SJCRH30 (cell line): Measurements from ENCODE around the gene PLCD1. TPM values are rescaled to one million over a fixed set of nuclear protein-coding genes. Genes with fewer than 3 reads are reported as not detected.
A peak's percentile ranks its signal among the peaks of the same experiment; 100 is the strongest.
"Not testable (repeated sequence)": the region's sequence is repeated elsewhere in the genome, so short reads cannot be mapped to it uniquely, and the experiment has no call there.

ENCODE experiments used
- DNase-seq, 2 experiments: peaks; one replicate each; pipeline ENCODE4 v3.0.0-alpha.2; 2015 to 2020
- H3K27ac ChIP-seq: fragments of 250-450 bp; sonication (Bioruptor Pico); 2 replicates; pipeline ENCODE4 v1.5.1; 2020; ENCODE audit warnings: mild to moderate bottlenecking, moderate library complexity
- H3K27me3 ChIP-seq: fragments of 250-450 bp; sonication (Bioruptor Pico); 2 replicates; pipeline ENCODE4 v1.5.1; 2020; ENCODE audit warnings: mild to moderate bottlenecking, moderate library complexity
- H3K36me3 ChIP-seq: fragments of 250-450 bp; sonication (Bioruptor Pico); 2 replicates; pipeline ENCODE4 v1.5.1; 2020; ENCODE audit warnings: mild to moderate bottlenecking, moderate library complexity
- H3K4me1 ChIP-seq: fragments of 250-450 bp; sonication (Bioruptor Pico); 2 replicates; pipeline ENCODE4 v1.5.1; 2020; ENCODE audit warnings: mild to moderate bottlenecking, moderate library complexity
- H3K4me3 ChIP-seq: fragments of 250-450 bp; sonication (Bioruptor Pico); 2 replicates; pipeline ENCODE4 v1.5.1; 2020; ENCODE audit warnings: mild to moderate bottlenecking, moderate library complexity
- H3K9me3 ChIP-seq: fragments of 250-450 bp; sonication (Bioruptor Pico); replicated peaks from 2 replicates; pipeline ENCODE4 v1.5.1; 2020; ENCODE audit warnings: mild to moderate bottlenecking, moderate library complexity
- total RNA-seq: library from RNA; depleted of rRNA; stranded (reverse); fragments of >200 nt; shearing (Covaris generic); gene quantifications from 2 replicates; pipeline ENCODE4 v1.2.3, GENCODE V29; 2014

Gene PLCD1
- total RNA-seq, 1 experiment from 2014 or later: 1.3 TPM

DNA sequence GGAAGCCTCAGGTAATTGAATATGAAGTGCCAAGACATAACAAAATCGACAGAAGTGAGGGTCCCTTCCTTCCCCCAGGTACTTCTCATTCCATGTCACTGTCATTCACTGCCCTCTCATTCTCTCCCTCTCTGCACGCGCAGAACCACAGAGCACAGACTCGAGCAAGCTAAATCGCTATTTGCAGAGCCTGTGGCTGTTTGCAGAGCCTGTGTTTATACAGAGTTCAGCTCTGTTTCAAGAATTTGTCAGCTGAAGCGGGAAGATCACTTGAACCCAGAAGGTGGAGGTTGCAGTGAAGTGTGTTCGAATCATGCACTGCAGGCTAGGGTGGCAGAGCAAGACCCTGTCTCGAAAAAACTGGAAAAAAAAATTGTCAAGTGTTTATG, 36.4 kb downstream of the PLCD1 start:
- Histone ChIP-seq H3K27ac (no peak overlapping the region), H3K4me3 (no peak overlapping the region), H3K36me3 (no peaks in the 10 kb centered on the region), H3K4me1 (peaks cover 3% of the 10 kb centered on the region; the same call in 1 of the 2 replicates), H3K27me3 (no peaks in the 10 kb centered on the region), H3K9me3 (no peaks in the 10 kb centered on the region)
- DNase-seq: no peak

GRCh38 chr3:37992271-37993066, 37.0 kb downstream of the PLCD1 start:
- Histone ChIP-seq H3K27me3 (no peaks in the 10 kb centered on the region), H3K4me3 (no peak overlapping the region), H3K4me1 (peaks cover 3% of the 10 kb centered on the region; the same call in 1 of the 2 replicates), H3K36me3 (no peaks in the 10 kb centered on the region), H3K27ac (no peak overlapping the region), H3K9me3 (no peaks in the 10 kb centered on the region)
- DNase-seq: no peak

- Histone ChIP-seq H3K27ac (no peak overlapping the region), H3K4me3 (no peak overlapping the region), H3K9me3 (no peaks in the 10 kb centered on the region), H3K4me1 (peaks cover 3% of the 10 kb centered on the region; the same call in 1 of the 2 replicates), H3K27me3 (no peaks in the 10 kb centered on the region), H3K36me3 (no peaks in the 10 kb centered on the region)
- no peak for DNase-seq
These were observed 37.6 kb downstream of the PLCD1 start for GRCh38 chr3:37991823-37992222.

DNA sequence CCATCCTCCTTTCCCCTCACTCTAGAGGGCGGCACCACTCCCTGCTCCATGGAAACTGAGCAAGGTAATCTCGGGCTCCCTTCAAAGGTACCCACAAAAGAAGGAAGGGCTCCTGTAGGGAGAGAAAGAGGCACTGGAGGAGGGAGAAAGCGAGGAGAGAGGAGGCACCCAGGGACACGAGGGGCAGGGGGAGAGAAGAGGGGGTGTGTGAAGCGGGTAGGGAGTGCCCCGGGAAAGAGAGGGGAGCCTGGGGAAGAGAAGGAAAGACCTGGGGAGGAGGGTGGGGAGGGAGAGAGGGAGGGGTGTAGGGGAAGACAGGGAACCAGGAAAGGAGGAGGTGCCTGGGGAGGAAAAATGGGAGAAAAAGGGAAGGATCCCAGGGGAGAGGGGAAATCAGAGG, 38.3 kb downstream of the PLCD1 start:
- Histone ChIP-seq H3K9me3 (no peaks in the 10 kb centered on the region), H3K4me1 (peaks cover 3% of the 10 kb centered on the region; the same call in 1 of the 2 replicates), H3K27ac (no peak overlapping the region), H3K4me3 (no peak overlapping the region), H3K27me3 (no peaks in the 10 kb centered on the region), H3K36me3 (no peaks in the 10 kb centered on the region)
- no peak for DNase-seq

DNA sequence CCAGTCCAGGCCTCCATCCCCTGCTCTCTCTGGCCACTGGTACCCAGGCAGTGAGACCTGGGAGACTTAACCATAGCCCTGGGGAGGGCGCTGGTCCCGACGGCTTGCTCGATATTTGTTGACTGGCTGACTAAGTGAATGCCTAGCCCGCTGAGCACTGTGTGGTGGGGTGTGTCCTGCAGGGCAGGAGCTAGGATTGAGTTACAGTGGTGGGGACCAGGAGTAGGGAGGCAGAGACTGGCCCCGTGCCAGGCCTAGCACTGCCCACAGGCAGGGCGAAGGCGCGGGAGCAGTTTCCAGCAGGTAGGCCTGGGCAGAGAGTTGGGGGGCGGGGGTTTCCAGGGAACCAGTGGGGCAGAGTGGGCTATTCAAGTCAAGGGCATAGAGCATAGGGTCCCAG, 38.9 kb downstream of the PLCD1 start, which contains the start of gene VILL:
VILL (plus strand) TSS at position 260 of the 400 bp plus-strand sequence. CDS start 2,887 bp downstream, outside the sequence.
- Histone ChIP-seq H3K27me3 (no peaks in the 10 kb centered on the region), H3K27ac (no peak within 1 kb of the TSS), H3K36me3 (no peaks in the 10 kb centered on the region), H3K9me3 (no peaks in the 10 kb centered on the region), H3K4me1 (peaks cover 3% of the 10 kb centered on the region; the same call in 1 of the 2 replicates), H3K4me3 (no peak within 1 kb of the TSS)
- peak; percentile 42 to 62 for DNase-seq

- Histone ChIP-seq H3K27ac (no peak overlapping the region), H3K9me3 (no peaks in the 10 kb centered on the region), H3K4me1 (peaks cover 3% of the 10 kb centered on the region; the same call in 1 of the 2 replicates), H3K36me3 (no peaks in the 10 kb centered on the region), H3K4me3 (no peak overlapping the region), H3K27me3 (no peaks in the 10 kb centered on the region)
- DNase-seq: no peak
These were observed 39.5 kb downstream of the PLCD1 start for GRCh38 chr3:37989821-37990480.

GRCh38 chr3:37988931-37989525, 40.4 kb downstream of the PLCD1 start:
- no peak overlapping the region for H3K4me3 ChIP-seq
- H3K4me1 ChIP-seq: peaks cover 3% of the 10 kb centered on the region; the same call in 1 of the 2 replicates
- no peak overlapping the region for H3K27ac ChIP-seq

DNA sequence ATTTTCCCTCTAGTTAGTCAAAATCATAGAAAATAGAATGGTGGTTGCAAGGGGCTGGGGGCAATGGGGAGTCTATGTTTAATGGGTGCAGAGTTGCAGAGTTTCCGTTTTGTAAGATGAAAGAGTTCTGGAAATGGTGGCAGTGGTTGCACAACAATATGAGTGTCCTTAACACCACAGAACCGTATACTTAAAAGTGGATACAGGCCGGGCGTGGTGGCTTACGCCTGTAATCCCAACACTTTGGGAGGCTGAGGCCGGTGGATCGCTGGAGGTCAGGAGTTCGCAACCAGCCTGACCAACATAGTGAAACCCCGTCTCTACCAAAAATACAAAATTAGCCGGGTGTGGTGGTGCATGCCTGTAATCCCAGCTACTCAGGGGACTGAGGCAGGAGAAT, 41.1 kb downstream of the PLCD1 start:
- not testable (repeated sequence) for DNase-seq, H3K9me3 ChIP-seq, H3K4me3 ChIP-seq, H3K36me3 ChIP-seq, H3K4me1 ChIP-seq, H3K27me3 ChIP-seq, H3K27ac ChIP-seq

More at GRCh38 chr3:37988931-37989525, 40.4 kb downstream of the PLCD1 start:
- no peaks in the 10 kb centered on the region for H3K9me3 ChIP-seq
- H3K27me3 ChIP-seq: no peaks in the 10 kb centered on the region
- no peak for DNase-seq
- no peaks in the 10 kb centered on the region for H3K36me3 ChIP-seq

GRCh38 chr3:37987751-37988179, 41.7 kb downstream of the PLCD1 start:
- peaks cover 3% of the 10 kb centered on the region; the same call in 1 of the 2 replicates for H3K4me1 ChIP-seq
- H3K9me3 ChIP-seq: no peaks in the 10 kb centered on the region
- no peak for DNase-seq
- H3K27ac ChIP-seq: no peak overlapping the region
- no peak overlapping the region for H3K4me3 ChIP-seq
- no peaks in the 10 kb centered on the region for H3K36me3 ChIP-seq
- no peaks in the 10 kb centered on the region for H3K27me3 ChIP-seq

DNA sequence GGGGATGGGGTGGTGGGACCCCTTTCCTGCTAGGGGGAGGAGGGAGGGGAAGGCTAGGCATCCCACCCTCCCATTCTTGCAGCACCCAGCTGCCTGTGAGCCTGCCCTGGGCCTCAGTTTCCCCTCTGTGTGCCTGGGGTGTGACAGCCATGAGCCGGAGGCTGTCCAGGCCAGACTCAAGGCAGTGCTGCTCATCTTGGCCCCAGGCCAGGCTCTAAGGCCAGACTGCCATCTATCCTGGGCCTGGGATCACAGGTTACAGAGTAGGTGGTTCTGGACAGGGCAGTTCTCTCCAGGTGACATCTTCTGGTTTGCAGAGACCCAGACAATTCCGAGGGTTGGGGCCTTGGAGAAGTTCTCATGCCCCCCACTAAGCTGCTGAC, 42.1 kb downstream of the PLCD1 start:
- Histone ChIP-seq H3K4me1 (peaks cover 6% of the 10 kb centered on the region), H3K4me3 (no peak overlapping the region), H3K9me3 (no peaks in the 10 kb centered on the region), H3K27me3 (no peaks in the 10 kb centered on the region), H3K27ac (no peak overlapping the region), H3K36me3 (no peaks in the 10 kb centered on the region)
- DNase-seq: no peak

- DNase-seq: no peak
- Histone ChIP-seq H3K4me3 (no peak overlapping the region), H3K27me3 (no peaks in the 10 kb centered on the region), H3K36me3 (no peaks in the 10 kb centered on the region), H3K9me3 (no peaks in the 10 kb centered on the region), H3K4me1 (peaks cover 12% of the 10 kb centered on the region), H3K27ac (no peak overlapping the region)
These were observed 42.7 kb downstream of the PLCD1 start for GRCh38 chr3:37986479-37987314.

DNA sequence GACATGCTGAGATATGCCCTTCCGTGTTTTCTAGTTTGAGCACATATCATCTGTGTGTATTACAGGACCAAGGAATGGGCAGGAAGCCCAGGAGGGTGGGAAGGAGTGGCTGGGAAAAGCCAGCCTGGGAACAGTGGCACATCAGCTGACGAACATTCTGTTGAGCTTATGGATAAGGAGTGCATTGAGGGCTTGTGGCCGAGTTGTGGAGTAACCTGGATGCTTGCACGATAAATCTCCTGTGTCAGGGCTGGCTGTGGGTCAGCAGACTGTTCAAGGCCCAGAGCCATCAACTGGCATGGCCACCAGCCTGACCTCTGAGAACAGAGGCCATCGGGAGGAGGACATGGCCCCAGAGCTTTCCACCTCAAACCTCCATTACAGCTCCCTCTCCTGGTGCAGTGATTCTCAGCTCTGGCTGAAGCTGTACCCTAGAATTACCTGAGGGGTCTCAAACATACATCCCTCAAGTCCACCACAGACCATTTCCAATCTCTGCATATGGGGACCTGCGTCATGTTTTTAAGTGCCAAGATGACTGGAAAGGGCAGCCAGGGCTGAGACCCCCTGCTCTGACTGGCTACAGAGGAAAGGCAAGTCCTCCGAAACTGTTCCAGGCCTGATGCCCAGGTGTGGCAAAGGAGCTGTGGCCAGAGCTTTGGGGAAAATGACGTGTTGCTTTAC, 43.7 kb downstream of the PLCD1 start:
- Histone ChIP-seq H3K27me3 (no peaks in the 10 kb centered on the region), H3K9me3 (no peaks in the 10 kb centered on the region), H3K27ac (no peak overlapping the region), H3K36me3 (no peaks in the 10 kb centered on the region), H3K4me3 (no peak overlapping the region), H3K4me1 (peaks cover 19% of the 10 kb centered on the region)
- DNase-seq: no peak

DNA sequence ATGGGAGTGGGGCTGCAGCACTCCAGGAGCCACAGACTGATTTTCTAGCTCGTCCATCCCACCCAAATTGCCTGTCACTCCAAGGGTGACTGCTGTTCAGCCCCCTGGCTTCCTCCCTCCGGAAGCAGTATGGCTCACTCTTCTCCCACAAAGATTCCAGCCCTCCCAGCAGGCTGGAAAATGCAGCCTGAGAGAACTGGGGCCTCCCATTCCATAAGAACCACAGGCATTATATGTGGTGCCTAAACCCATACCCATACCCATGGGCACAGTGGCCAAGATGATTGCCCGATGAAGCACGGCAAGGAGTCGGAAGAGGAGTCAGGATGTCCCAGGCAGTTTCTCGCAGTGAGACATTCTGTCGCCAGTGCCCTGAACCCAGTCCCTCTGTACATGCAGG, 44.8 kb downstream of the PLCD1 start:
- Histone ChIP-seq H3K4me3 (no peak overlapping the region), H3K27me3 (no peaks in the 10 kb centered on the region), H3K27ac (no peak overlapping the region), H3K4me1 (peaks cover 23% of the 10 kb centered on the region), H3K36me3 (no peaks in the 10 kb centered on the region), H3K9me3 (no peaks in the 10 kb centered on the region)
- no peak for DNase-seq

DNA sequence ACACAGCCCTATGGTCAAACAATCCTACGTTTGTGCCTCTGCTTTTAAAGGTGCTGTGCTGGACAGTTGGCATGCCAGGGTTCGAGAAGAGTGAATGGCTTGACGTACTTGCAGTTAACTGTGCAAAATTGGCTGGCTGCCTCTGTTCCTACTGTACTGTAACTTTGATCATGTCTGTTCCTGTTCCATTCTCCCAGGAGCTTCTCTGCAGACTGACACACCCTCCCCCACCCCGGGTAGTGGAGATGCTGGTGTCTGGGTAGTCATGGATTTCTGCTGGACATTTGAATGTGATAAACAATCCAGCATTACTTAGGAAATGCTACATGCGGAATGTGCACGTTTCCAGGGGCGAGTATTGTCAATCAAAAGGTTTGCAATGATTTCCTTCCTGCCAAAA, 45.4 kb downstream of the PLCD1 start:
- H3K4me3 ChIP-seq: no peak overlapping the region
- no peaks in the 10 kb centered on the region for H3K27me3 ChIP-seq
- no peaks in the 10 kb centered on the region for H3K36me3 ChIP-seq
- peaks cover 23% of the 10 kb centered on the region for H3K4me1 ChIP-seq
- no peak for DNase-seq
- no peak overlapping the region for H3K27ac ChIP-seq
- H3K9me3 ChIP-seq: no peaks in the 10 kb centered on the region
